Fibroblast of the aortic adventitia (primary cell): ENCODE data around the gene MBOAT1. TPM values are rescaled to one million over a fixed set of nuclear protein-coding genes. Genes with fewer than 3 reads are reported as not detected.
A peak's percentile ranks its signal among the peaks of the same experiment; 100 is the strongest.

Experiments
- DNase-seq: peaks from one replicate; pipeline ENCODE4 v3.0.0-alpha.2; 2010; ENCODE audit warnings: low read depth
- H3K4me3 ChIP-seq: 2 replicates; pipeline ENCODE4 v1.5.1; 2011; ENCODE audit warnings: low read depth, mild to moderate bottlenecking, control low read depth, low read length, moderate library complexity
- total RNA-seq: library from RNA; depleted of rRNA; stranded (reverse); fragments of >200 nt; gene quantifications from 2 replicates; pipeline ENCODE4 v1.2.3, GENCODE V29; 2012; ENCODE audit warnings: low replicate concordance
- TF ChIP-seq, protein P1 (sequence below): IDR thresholded peaks from 2 replicates; pipeline ENCODE4 v1.5.1; 2011; ENCODE audit warnings: mild to moderate bottlenecking, low read length, control low read depth, inconsistent platforms; ENCODE audit not compliant: insufficient read depth

The MBOAT1 gene
- total RNA-seq, 1 donor, result 5.0 TPM

DNA sequence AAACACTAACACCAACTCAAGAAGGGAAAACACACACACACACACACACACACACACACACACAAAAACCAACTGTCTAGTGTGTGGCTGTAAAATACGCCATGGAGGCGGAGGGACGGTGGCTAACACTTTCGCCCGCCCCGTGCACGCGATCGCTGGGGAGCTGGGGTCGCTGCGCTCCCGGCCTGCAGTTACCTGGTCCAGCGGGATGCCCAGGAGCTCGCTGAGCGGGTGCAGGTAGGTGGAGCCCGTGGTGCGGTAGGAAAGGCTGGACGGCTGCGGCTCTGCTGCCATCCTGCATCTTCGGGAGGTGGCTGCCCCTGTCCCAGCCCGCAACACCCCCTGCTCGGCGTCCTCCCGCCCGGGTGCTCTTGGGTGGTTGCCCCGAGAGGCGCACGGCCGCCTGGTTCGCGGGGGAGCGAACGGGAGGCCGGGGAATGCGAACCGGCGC is 303 bp downstream of the MBOAT1 start:
- H3K4me3 ChIP-seq, result peak overlapping the region; percentile 89
- DNase-seq, result peak; percentile 51
- TF ChIP-seq, protein P1, sequence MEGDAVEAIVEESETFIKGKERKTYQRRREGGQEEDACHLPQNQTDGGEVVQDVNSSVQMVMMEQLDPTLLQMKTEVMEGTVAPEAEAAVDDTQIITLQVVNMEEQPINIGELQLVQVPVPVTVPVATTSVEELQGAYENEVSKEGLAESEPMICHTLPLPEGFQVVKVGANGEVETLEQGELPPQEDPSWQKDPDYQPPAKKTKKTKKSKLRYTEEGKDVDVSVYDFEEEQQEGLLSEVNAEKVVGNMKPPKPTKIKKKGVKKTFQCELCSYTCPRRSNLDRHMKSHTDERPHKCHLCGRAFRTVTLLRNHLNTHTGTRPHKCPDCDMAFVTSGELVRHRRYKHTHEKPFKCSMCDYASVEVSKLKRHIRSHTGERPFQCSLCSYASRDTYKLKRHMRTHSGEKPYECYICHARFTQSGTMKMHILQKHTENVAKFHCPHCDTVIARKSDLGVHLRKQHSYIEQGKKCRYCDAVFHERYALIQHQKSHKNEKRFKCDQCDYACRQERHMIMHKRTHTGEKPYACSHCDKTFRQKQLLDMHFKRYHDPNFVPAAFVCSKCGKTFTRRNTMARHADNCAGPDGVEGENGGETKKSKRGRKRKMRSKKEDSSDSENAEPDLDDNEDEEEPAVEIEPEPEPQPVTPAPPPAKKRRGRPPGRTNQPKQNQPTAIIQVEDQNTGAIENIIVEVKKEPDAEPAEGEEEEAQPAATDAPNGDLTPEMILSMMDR, result no peak

DNA sequence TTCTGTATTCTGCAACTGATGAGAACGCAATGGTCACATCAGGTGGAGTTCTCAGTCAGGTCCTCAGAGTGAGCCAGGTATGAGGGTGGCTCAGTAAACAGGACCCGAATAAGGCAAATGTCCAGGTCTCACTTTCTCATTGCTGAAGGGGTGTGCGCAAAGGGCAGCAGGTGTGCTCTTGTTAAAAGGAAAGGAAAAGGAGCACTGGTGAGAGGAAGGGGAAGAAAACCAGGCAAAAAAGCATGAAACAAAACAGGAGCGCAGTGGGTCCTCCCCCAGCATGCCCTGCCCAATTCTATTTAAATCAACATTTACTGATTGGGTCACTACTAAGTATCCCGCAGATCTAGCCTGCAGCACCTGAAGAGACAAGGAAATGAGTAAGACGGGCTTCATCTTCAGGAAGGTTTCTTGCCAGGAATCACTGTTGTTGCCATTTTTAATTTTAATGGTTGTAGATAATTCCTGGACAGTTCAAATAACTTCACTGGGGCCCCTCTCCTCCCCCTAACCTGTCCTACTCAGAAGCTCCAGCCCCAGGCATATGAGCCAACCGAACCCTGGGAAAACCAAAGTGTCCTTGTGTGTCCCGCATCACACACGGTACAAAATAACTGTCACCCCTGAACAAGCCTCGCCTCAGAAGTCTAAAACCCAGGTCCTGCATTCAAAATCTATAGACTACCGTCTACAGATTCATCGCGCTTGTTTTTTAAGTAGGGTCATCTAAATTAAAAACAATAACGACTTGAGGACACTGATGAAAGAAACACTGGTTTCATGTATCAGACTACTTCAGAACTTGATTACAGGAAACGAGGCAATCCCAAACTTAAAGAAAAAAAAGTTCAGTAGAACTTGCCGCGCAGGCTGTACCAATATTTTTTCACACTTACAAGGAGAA is 980 bp downstream of the MBOAT1 start:
- TF ChIP-seq, protein P1, result no peak
- H3K4me3 ChIP-seq, result peak overlapping the region; percentile 89
- DNase-seq, result no peak

DNA sequence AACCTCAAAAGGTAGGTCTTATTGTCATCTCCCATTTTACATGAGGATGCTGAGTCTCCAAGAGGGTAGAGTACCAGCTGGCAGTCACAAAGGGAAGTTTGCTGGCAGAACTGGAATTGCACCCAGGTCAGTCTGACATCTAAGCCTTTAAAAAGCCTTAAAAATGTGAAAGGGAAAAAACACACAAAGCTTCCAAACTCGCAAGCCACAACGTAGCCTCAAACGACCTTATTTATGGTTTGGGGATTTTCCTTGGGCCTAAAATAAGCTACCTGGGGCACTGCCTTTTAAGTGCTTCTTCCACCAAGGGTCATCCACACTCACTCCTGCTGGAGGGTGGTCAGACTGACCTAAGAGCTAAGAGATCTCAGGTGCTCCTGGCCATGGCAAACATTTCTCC is 2.1 kb downstream of the MBOAT1 start:
- no peak for DNase-seq
- TF ChIP-seq, protein P1, result no peak
- no peak overlapping the region for H3K4me3 ChIP-seq

DNA sequence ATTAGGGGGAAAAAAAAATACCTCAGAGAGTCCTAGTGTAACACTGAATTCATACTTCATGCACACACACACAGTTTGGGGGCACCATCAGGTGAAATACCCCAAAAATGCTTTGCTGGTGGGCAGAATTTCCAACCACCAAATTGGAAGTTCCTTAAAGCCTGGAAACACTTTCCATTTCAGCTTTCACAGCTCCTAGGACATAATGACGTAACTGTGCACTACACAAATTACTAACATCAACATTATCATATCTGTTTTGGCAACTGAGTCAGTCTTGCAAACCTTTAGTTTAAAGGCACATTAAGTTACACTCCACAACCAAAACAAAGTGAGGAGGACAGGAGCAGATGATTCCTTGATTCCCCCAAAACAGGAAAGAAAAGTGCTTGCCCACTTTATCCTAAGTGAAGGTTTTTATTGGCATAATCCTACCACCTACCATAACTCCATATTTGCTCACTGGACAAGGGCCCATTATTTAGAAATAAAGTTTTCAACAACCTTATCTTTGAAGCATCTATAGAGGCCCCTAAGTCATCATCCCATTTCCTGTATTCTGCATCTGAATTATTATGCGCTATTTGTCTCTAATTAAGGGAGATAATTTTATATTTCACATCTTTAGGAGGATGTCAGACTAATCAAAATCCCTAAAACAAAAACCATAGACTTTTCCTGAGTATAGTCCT is 3.4 kb downstream of the MBOAT1 start:
- DNase-seq, result peak; percentile 22
- H3K4me3 ChIP-seq, result no peak overlapping the region
- TF ChIP-seq, protein P1, result no peak

DNA sequence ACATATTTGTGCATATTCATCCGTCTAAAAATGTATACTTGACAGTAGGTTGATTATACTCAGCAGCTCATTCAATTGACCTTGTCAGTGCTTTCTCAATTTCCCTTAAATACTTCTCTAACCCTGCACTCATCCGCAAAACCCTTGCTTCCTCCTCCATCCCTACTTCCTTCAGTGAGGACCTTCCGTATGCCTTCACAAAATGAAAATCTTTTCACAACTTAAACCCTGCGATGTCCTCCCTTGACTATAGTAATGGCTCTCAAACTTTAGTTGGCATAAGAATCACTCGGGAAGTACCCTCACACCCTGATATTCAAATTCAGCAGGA is 5.2 kb downstream of the MBOAT1 start:
- no peak for DNase-seq
- TF ChIP-seq, protein P1, result no peak

DNA sequence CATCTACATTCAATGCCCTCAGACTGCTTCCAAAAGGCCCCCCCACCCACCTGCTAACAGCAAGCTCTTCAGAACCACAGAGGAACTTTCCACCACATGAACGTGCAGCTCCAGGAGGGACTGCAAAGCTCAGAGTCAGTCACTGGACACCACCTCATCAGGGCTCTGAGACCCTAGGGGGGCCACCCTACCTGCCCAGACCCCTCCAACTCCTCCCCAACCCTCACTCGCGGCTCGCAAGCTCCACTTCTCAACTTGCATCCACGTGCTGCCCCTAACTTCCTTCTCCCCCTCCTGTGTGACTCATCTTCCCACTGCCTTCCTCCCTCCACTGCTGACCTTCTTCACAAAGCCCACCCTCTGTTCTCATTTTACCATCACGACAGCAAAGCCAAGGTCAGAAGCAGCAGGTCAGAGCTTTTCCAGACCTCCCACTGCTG is 6.5 kb downstream of the MBOAT1 start:
- no peak overlapping the region for H3K4me3 ChIP-seq
- no peak for DNase-seq
- TF ChIP-seq, protein P1, result no peak

More for the DNA sequence above, 5.2 kb downstream of the MBOAT1 start:
- no peak overlapping the region for H3K4me3 ChIP-seq
